Mesendoderm (in vitro differentiated cells): Measurements from ENCODE around the gene DLG2.
"Not testable (repeated sequence)": the region's sequence is repeated elsewhere in the genome, so short reads cannot be mapped to it uniquely, and the experiment has no call there.

Source experiments
- DNase-seq: peaks from one replicate; pipeline ENCODE4 v3.0.0; 2013
- H2AK5ac ChIP-seq: 2 replicates; pipeline ENCODE4 v1.6.1; 2013; ENCODE audit warnings: low read length, inconsistent platforms
- H2BK120ac ChIP-seq: 2 replicates; pipeline ENCODE4 v1.6.1; 2013; ENCODE audit warnings: low read depth, mild to moderate bottlenecking, low read length, moderate library complexity, mixed read lengths
- H2BK15ac ChIP-seq: replicated peaks from 2 replicates; pipeline ENCODE4 v1.6.1; 2013; ENCODE audit warnings: low read depth, mild to moderate bottlenecking, moderate library complexity
- H2BK5ac ChIP-seq: 2 replicates; pipeline ENCODE4 v1.6.1; 2013; ENCODE audit warnings: low read length, inconsistent platforms
- H3K18ac ChIP-seq: 2 replicates; pipeline ENCODE4 v1.6.1; 2013; ENCODE audit warnings: mild to moderate bottlenecking, low read length, mixed read lengths
- H3K23ac ChIP-seq: one replicate; pipeline ENCODE4 v1.6.1; 2013; ENCODE audit warnings: low read length
- H3K27ac ChIP-seq: 2 replicates; pipeline ENCODE4 v1.5.1; 2013; ENCODE audit warnings: low read depth, mild to moderate bottlenecking, inconsistent platforms, low read length, moderate library complexity
- H3K27me3 ChIP-seq: 2 replicates; pipeline ENCODE4 v1.6.1; 2013; ENCODE audit warnings: low read length, control low read depth, mild to moderate bottlenecking, inconsistent platforms; ENCODE audit not compliant: insufficient read depth, poor library complexity
- H3K36me3 ChIP-seq: 2 replicates; pipeline ENCODE4 v1.6.1; 2013; ENCODE audit warnings: low read length, inconsistent platforms; ENCODE audit not compliant: control insufficient read depth, insufficient read depth
- H3K4ac ChIP-seq: one replicate; pipeline ENCODE4 v1.6.1; 2013; ENCODE audit warnings: low read depth, mild to moderate bottlenecking, low read length, moderate library complexity
- H3K4me1 ChIP-seq: 2 replicates; pipeline ENCODE4 v1.6.1; 2013; ENCODE audit warnings: low read depth, low read length, inconsistent platforms; ENCODE audit not compliant: control insufficient read depth
- H3K4me2 ChIP-seq: 2 replicates; pipeline ENCODE4 v1.6.1; 2013; ENCODE audit warnings: low read length
- H3K4me3 ChIP-seq: 2 replicates; pipeline ENCODE4 v1.5.1; 2013; ENCODE audit warnings: mild to moderate bottlenecking, low read length
- H3K56ac ChIP-seq: one replicate; pipeline ENCODE4 v1.6.1; 2013; ENCODE audit warnings: low read length
- H3K79me1 ChIP-seq: 2 replicates; pipeline ENCODE4 v1.6.1; 2013; ENCODE audit warnings: low read length, inconsistent platforms
- H3K79me2 ChIP-seq: 2 replicates; pipeline ENCODE4 v1.6.1; 2013; ENCODE audit warnings: mild to moderate bottlenecking, low read length; ENCODE audit not compliant: control insufficient read depth, insufficient read depth
- H3K9ac ChIP-seq: 2 replicates; pipeline ENCODE4 v1.6.1; 2013; ENCODE audit warnings: low read length, inconsistent platforms
- H4K5ac ChIP-seq: one replicate; pipeline ENCODE4 v1.6.1; 2013; ENCODE audit warnings: low read length
- H4K8ac ChIP-seq: one replicate; pipeline ENCODE4 v1.6.1; 2013; ENCODE audit warnings: low read depth, mild to moderate bottlenecking, control low read depth, low read length, moderate library complexity
- WGBS: extraction: QIAGEN DNeasy Blood & Tissue Kit; methylation state at CpG from one replicate; pipeline ENCODE4 v1.1.7; 2013; ENCODE audit warnings: low lambda C conversion rate, missing lambda C conversion rate; ENCODE audit not compliant: insufficient coverage; ENCODE audit errors: extremely low coverage; 5-methylcytosine and 5-hydroxymethylcytosine counted together

DLG2 gene

GRCh38 chr11:83437939-83438338 is 2189.2 kb downstream of the DLG2 start:
- Histone ChIP-seq H3K56ac (peak overlapping the region; percentile 50), H4K5ac (no peak overlapping the region), H3K36me3 (no peaks in the 10 kb centered on the region), H3K4me1 (peaks cover 2% of the 10 kb centered on the region), H3K79me2 (no peaks in the 10 kb centered on the region), H2BK120ac (peak overlapping the region; percentile 47), H3K9ac (no peak overlapping the region), H3K27ac (no peak overlapping the region), H2BK15ac (no peak overlapping the region), H4K8ac (no peak overlapping the region), H3K23ac (no peak overlapping the region), H3K18ac (peak overlapping the region; percentile 54), H2BK5ac (peak overlapping the region; percentile 54), H3K4ac (peak overlapping the region; percentile 91), H3K4me3 (no peak overlapping the region), H2AK5ac (peak overlapping the region; percentile 75), H3K79me1 (no peaks in the 10 kb centered on the region), H3K27me3 (no peaks in the 10 kb centered on the region), H3K4me2 (no peak overlapping the region)
- no CpG with 5 or more reads among the region's 4 CpGs for WGBS
- DNase-seq = peak; percentile 79

DNA sequence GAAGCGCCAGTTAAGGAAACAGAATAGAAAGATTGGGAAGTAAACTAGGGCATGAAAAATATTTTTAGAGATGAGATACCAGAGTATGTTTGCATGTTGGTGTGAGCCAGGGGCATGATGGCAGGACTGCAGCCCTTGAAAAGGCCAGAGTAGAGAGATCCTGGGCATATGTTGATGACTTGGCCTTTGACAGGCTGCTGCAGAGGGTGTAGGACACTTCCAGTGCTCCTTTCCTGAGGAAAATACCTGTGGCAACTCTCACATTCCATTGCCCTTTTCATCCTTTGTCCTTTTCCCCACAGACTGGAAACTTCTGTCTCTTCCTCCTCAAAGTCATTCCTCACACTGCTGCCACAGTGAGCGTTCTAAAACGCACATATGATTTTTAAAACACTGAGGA is 2190.3 kb downstream of the DLG2 start:
- peak overlapping the region; percentile 79 for H3K27ac ChIP-seq
- no peak overlapping the region for H3K4me2 ChIP-seq
- H3K79me2 ChIP-seq = no peaks in the 10 kb centered on the region
- DNase-seq = peak; percentile 48
- H3K4me1 ChIP-seq = peaks cover 2% of the 10 kb centered on the region
- H2BK15ac ChIP-seq = no peak overlapping the region
- H3K4ac ChIP-seq = peak overlapping the region; percentile 58
- WGBS = no CpG with 5 or more reads among the region's 3 CpGs
- H4K5ac ChIP-seq = no peak overlapping the region
- H2BK5ac ChIP-seq = peak overlapping the region; percentile 7
- peak overlapping the region; percentile 56 for H3K56ac ChIP-seq
- peak overlapping the region; percentile 97 for H3K18ac ChIP-seq
- H3K79me1 ChIP-seq = no peaks in the 10 kb centered on the region
- H3K23ac ChIP-seq = no peak overlapping the region
- no peak overlapping the region for H3K9ac ChIP-seq
- H2AK5ac ChIP-seq = peak overlapping the region; percentile 17
- H3K36me3 ChIP-seq = no peaks in the 10 kb centered on the region
- H2BK120ac ChIP-seq = peak overlapping the region; percentile 5
- H3K4me3 ChIP-seq = no peak overlapping the region
- no peaks in the 10 kb centered on the region for H3K27me3 ChIP-seq
- no peak overlapping the region for H4K8ac ChIP-seq

GRCh38 chr11:83434812-83435211 is 2192.3 kb downstream of the DLG2 start:
- H2AK5ac ChIP-seq = peak overlapping the region; percentile 27
- peak overlapping the region; percentile 94 for H3K18ac ChIP-seq
- H3K4me2 ChIP-seq, H3K79me2 ChIP-seq, H3K36me3 ChIP-seq, H4K8ac ChIP-seq, H2BK15ac ChIP-seq, H4K5ac ChIP-seq, H3K4me3 ChIP-seq, H3K27me3 ChIP-seq, H3K23ac ChIP-seq, H3K4me1 ChIP-seq, H3K79me1 ChIP-seq, H3K9ac ChIP-seq: not testable (repeated sequence)
- H3K27ac ChIP-seq = peak overlapping the region; percentile 86
- H3K4ac ChIP-seq = peak overlapping the region; percentile 96
- WGBS = no CpG with 5 or more reads among the region's 6 CpGs
- peak overlapping the region; percentile 76 for H2BK5ac ChIP-seq
- peak overlapping the region; percentile 79 for H3K56ac ChIP-seq
- DNase-seq = peak; percentile 56
- H2BK120ac ChIP-seq = peak overlapping the region; percentile 97

DNA sequence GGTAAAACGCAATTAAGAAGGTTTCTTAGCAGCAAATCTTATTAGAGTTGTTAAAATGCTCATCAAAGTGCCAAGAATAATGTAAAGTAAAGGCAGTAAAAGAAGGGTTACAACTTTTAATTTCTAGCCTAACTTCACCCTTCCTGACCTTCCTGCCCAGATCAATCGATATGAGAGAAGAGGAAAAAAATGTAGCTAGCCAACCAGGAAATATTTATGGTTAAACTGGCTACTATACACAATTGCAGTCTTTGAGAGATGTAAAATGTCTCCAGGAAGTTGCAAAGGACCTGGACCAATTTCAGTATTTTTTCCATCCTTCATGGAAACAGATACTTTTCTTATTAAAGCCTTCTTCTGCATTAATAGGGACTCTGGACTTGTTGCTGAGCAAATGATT is 2199.2 kb downstream of the DLG2 start:
- no peak overlapping the region for H3K23ac ChIP-seq
- no peak overlapping the region for H2BK5ac ChIP-seq
- no peak overlapping the region for H3K9ac ChIP-seq
- no peak overlapping the region for H4K5ac ChIP-seq
- no peaks in the 10 kb centered on the region for H3K27me3 ChIP-seq
- no peaks in the 10 kb centered on the region for H3K79me2 ChIP-seq
- no peak overlapping the region for H3K4me2 ChIP-seq
- H3K4me3 ChIP-seq = no peak overlapping the region
- no peak overlapping the region for H3K27ac ChIP-seq
- H3K79me1 ChIP-seq = no peaks in the 10 kb centered on the region
- no peaks in the 10 kb centered on the region for H3K36me3 ChIP-seq
- H2BK15ac ChIP-seq = no peak overlapping the region
- H4K8ac ChIP-seq = no peak overlapping the region
- H3K18ac ChIP-seq = no peak overlapping the region
- DNase-seq = no peak
- no peak overlapping the region for H3K56ac ChIP-seq
- no peak overlapping the region for H3K4ac ChIP-seq
- peaks cover 2% of the 10 kb centered on the region for H3K4me1 ChIP-seq
- no peak overlapping the region for H2BK120ac ChIP-seq
- no peak overlapping the region for H2AK5ac ChIP-seq
- no CpG with 5 or more reads among the region's 2 CpGs for WGBS

DNA sequence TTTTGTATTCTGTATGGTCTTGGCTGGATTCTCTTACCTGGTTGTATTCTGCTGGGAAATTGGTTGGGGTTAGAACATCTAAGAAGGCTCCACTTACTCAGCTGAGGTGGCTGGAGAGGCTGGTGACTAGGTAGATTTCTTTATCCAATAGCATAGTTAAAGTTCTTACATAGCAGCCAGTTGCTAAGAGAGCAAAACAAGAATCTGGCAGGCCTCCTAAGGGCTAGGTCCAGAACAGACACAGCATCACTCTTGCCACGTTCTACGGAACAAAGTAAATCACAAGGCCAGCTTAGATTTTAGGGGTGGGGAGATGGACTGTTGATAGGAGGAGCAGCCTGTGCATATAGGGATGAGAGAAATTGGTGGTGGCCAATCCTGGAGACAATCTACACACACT is 2199.6 kb downstream of the DLG2 start:
- Histone ChIP-seq H3K4me3 (no peak overlapping the region), H3K4me1 (peaks cover 2% of the 10 kb centered on the region)
- no CpG with 5 or more reads among the region's 2 CpGs for WGBS

GRCh38 chr11:83425137-83425466 is 2202.0 kb downstream of the DLG2 start:
- Histone ChIP-seq H3K9ac (no peak overlapping the region), H3K18ac (peak overlapping the region; percentile 24), H3K79me1 (no peaks in the 10 kb centered on the region), H3K4me1 (peaks cover 2% of the 10 kb centered on the region), H2AK5ac (no peak overlapping the region), H3K36me3 (no peaks in the 10 kb centered on the region), H2BK5ac (no peak overlapping the region), H4K5ac (no peak overlapping the region), H3K4me3 (no peak overlapping the region), H2BK120ac (no peak overlapping the region), H2BK15ac (no peak overlapping the region), H3K23ac (no peak overlapping the region), H3K27me3 (no peaks in the 10 kb centered on the region), H4K8ac (no peak overlapping the region), H3K56ac (no peak overlapping the region), H3K4ac (no peak overlapping the region), H3K27ac (no peak overlapping the region), H3K79me2 (no peaks in the 10 kb centered on the region), H3K4me2 (no peak overlapping the region)
- DNase-seq = no peak

More for the DNA sequence above, 2199.6 kb downstream of the DLG2 start:
- Histone ChIP-seq H3K56ac (no peak overlapping the region), H2AK5ac (no peak overlapping the region), H3K23ac (no peak overlapping the region), H3K79me2 (no peaks in the 10 kb centered on the region), H3K18ac (peak overlapping the region; percentile 62), H4K5ac (no peak overlapping the region), H3K4me2 (no peak overlapping the region), H2BK15ac (no peak overlapping the region), H3K36me3 (no peaks in the 10 kb centered on the region), H3K27ac (no peak overlapping the region), H2BK120ac (no peak overlapping the region), H2BK5ac (no peak overlapping the region), H4K8ac (no peak overlapping the region), H3K79me1 (no peaks in the 10 kb centered on the region), H3K4ac (no peak overlapping the region), H3K27me3 (no peaks in the 10 kb centered on the region), H3K9ac (no peak overlapping the region)
- DNase-seq = no peak
